M059J (cell line): ENCODE data around the gene POT1. TPM values are rescaled to one million over a fixed set of nuclear protein-coding genes. Genes with fewer than 3 reads are reported as not detected.
"Not testable (repeated sequence)": the region's sequence is repeated elsewhere in the genome, so short reads cannot be mapped to it uniquely, and the experiment has no call there.

Experiments
- DNase-seq: peaks from one replicate; pipeline ENCODE4 v3.0.0-alpha.2; 2012; ENCODE audit warnings: low read depth
- total RNA-seq: library from RNA; depleted of rRNA; stranded (reverse); fragments of >200 nt; shearing (Covaris generic); gene quantifications from 2 replicates; pipeline ENCODE4 v1.2.3, GENCODE V29; 2014; rRNA removed

Gene POT1
- total RNA-seq, result 28.7 and 37.6 TPM in 2 replicates

GRCh38 chr7:124929467-124930172, at the start of gene POT1:
Gene POT1 (minus strand): TSS chr7:124929825. CDS start chr7:124897173, 32,652 bp downstream.
- DNase-seq, result peak; percentile 99

- DNase-seq, result not testable (repeated sequence)
Observed at GRCh38 chr7:124975131-124975530, 45.5 kb upstream of the POT1 start.

GRCh38 chr7:124965553-124965952, 35.9 kb upstream of the POT1 start:
- no peak for DNase-seq

GRCh38 chr7:124959676-124960075, 30.1 kb upstream of the POT1 start:
- DNase-seq, result peak; percentile 10

- DNase-seq, result not testable (repeated sequence)
Observed at GRCh38 chr7:124957952-124958351, 28.3 kb upstream of the POT1 start.

- peak; percentile 12 for DNase-seq
Observed at GRCh38 chr7:124956160-124956559, 26.5 kb upstream of the POT1 start.

GRCh38 chr7:124954790-124955189, 25.2 kb upstream of the POT1 start:
- DNase-seq, result no peak

- DNase-seq, result no peak
Observed at GRCh38 chr7:124945680-124946079, 16.1 kb upstream of the POT1 start.

GRCh38 chr7:124943472-124943871, 13.8 kb upstream of the POT1 start:
- no peak for DNase-seq

GRCh38 chr7:124942399-124942798, 12.8 kb upstream of the POT1 start:
- no peak for DNase-seq

GRCh38 chr7:124940306-124940705, 10.7 kb upstream of the POT1 start:
- DNase-seq, result peak; percentile 7

GRCh38 chr7:124938128-124938527, 8.5 kb upstream of the POT1 start:
- DNase-seq, result no peak

GRCh38 chr7:124937076-124937475, 7.5 kb upstream of the POT1 start:
- DNase-seq, result no peak

GRCh38 chr7:124934841-124935240, 5.2 kb upstream of the POT1 start:
- DNase-seq, result no peak

GRCh38 chr7:124930655-124931597, 1.3 kb upstream of the POT1 start:
- no peak for DNase-seq

GRCh38 chr7:124930173-124930623, 573 bp upstream of the POT1 start:
- DNase-seq, result no peak

- DNase-seq, result no peak
Observed at GRCh38 chr7:124924906-124925305, 4.7 kb downstream of the POT1 start.

GRCh38 chr7:124922200-124922599, 7.4 kb downstream of the POT1 start:
- DNase-seq, result no peak

GRCh38 chr7:124919841-124920240, 9.8 kb downstream of the POT1 start:
- no peak for DNase-seq

- no peak for DNase-seq
Observed at GRCh38 chr7:124918662-124919061, 11.0 kb downstream of the POT1 start.

- DNase-seq, result no peak
Observed at GRCh38 chr7:124915242-124915641, 14.4 kb downstream of the POT1 start.

- DNase-seq, result no peak
Observed at GRCh38 chr7:124914298-124914697, 15.3 kb downstream of the POT1 start.

GRCh38 chr7:124912972-124913371, 16.7 kb downstream of the POT1 start:
- DNase-seq, result no peak
